IMR-90 (cell line): ENCODE measurements around the gene ITGAL. TPM values are rescaled to one million over a fixed set of nuclear protein-coding genes. Genes with fewer than 3 reads are reported as not detected.
A peak's percentile ranks its signal among the peaks of the same experiment; 100 is the strongest.

Source experiments
- ATAC-seq: fragments of 200-7000 bp; cut with Tn5 transposase; 2 replicates; pipeline ENCODE4 v1.9.1; 2020; ENCODE audit warnings: low read depth, mild to moderate bottlenecking, moderate library complexity
- Bru-seq: library from RNA; stranded (reverse); fragments of 400-500 nt; gene quantifications from one replicate; lab custom pipeline; 2021; lab: Mats Ljungman, UMichigan
- BruChase-seq, 2 experiments: library from RNA; stranded (reverse); fragments of 400-500 nt; gene quantifications; one replicate each; lab custom pipeline; 2021; lab: Mats Ljungman, UMichigan
- BruUV-seq: library from RNA; stranded (reverse); fragments of 400-500 nt; replicated peaks from 2 replicates; lab custom pipeline; 2021; lab: Mats Ljungman, UMichigan
- CTCF ChIA-PET: fragments of 300-600 bp; formaldehyde crosslinking; extraction: SDS; loops from one replicate; lab custom pipeline; 2021; ENCODE audit warnings: antibody characterized with exemption; lab: Yijun Ruan, JAX
- POLR2A ChIA-PET: fragments of 300-600 bp; sonication (Branson Sonifier 250); formaldehyde crosslinking; loops from one replicate; lab custom pipeline; 2022; ENCODE audit warnings: antibody characterized with exemption; ENCODE audit not compliant: unreplicated experiment; lab: Charles Lee
- DNase-seq: peaks from one replicate; pipeline ENCODE4 v3.0.0; 2013
- H2AFZ ChIP-seq: replicated peaks from 2 replicates; pipeline ENCODE3; 2013; ENCODE audit warnings: low read length, mild to moderate bottlenecking; ENCODE audit not compliant: poor library complexity
- H2AK5ac ChIP-seq: 2 replicates; pipeline ENCODE4 v1.6.1; 2013; ENCODE audit warnings: low read depth, low read length, inconsistent platforms
- H2AK9ac ChIP-seq: replicated peaks from 2 replicates; pipeline ENCODE3; 2013; ENCODE audit warnings: mild to moderate bottlenecking, low read depth, low read length, moderate library complexity; ENCODE audit not compliant: poor library complexity
- H2BK120ac ChIP-seq: 2 replicates; pipeline ENCODE4 v1.6.1; 2013; ENCODE audit warnings: low read depth, low read length, inconsistent platforms
- H2BK15ac ChIP-seq: 3 replicates; pipeline ENCODE4 v1.6.1; 2013; ENCODE audit warnings: low read depth, low read length, inconsistent platforms
- H2BK20ac ChIP-seq: 2 replicates; pipeline ENCODE4 v1.6.1; 2013; ENCODE audit warnings: low read depth, mild to moderate bottlenecking, inconsistent platforms, low read length, moderate library complexity
- H2BK5ac ChIP-seq: 2 replicates; pipeline ENCODE4 v1.6.1; 2013; ENCODE audit warnings: mild to moderate bottlenecking, low read depth, low read length, inconsistent platforms; ENCODE audit not compliant: poor library complexity, severe bottlenecking
- H3K14ac ChIP-seq: replicated peaks from 2 replicates; pipeline ENCODE4 v1.6.1; 2013; ENCODE audit warnings: low read depth, low read length, inconsistent platforms
- H3K18ac ChIP-seq: 2 replicates; pipeline ENCODE4 v1.6.1; 2013; ENCODE audit warnings: low read depth, low read length, control low read depth
- H3K23ac ChIP-seq: 2 replicates; pipeline ENCODE4 v1.6.1; 2013; ENCODE audit warnings: low read depth, low read length, inconsistent platforms
- H3K27ac ChIP-seq: 2 replicates; pipeline ENCODE4 v1.5.1; 2013; ENCODE audit warnings: mild to moderate bottlenecking, control low read depth, low read length; ENCODE audit not compliant: insufficient read depth
- H3K27me3 ChIP-seq: 2 replicates; pipeline ENCODE4 v1.6.1; 2013; ENCODE audit warnings: low read length; ENCODE audit not compliant: control insufficient read depth, insufficient read depth
- H3K36me3 ChIP-seq: 2 replicates; pipeline ENCODE4 v1.6.1; 2013; ENCODE audit warnings: low read length, mixed read lengths; ENCODE audit not compliant: control insufficient read depth, insufficient read depth
- H3K4ac ChIP-seq: 2 replicates; pipeline ENCODE4 v1.6.1; 2013; ENCODE audit warnings: low read depth, low read length, inconsistent platforms
- H3K4me1 ChIP-seq: 2 replicates; pipeline ENCODE4 v1.6.1; 2013; ENCODE audit warnings: low read length, mixed read lengths; ENCODE audit not compliant: control insufficient read depth, insufficient read depth
- H3K4me2 ChIP-seq: 2 replicates; pipeline ENCODE4 v1.6.1; 2013; ENCODE audit warnings: low read depth, mild to moderate bottlenecking, control low read depth, low read length, moderate library complexity
- H3K4me3 ChIP-seq: 2 replicates; pipeline ENCODE4 v1.5.1; 2013; ENCODE audit warnings: low read depth, mild to moderate bottlenecking, control low read depth, low read length, moderate library complexity; ENCODE audit not compliant: insufficient read depth
- H3K56ac ChIP-seq: 2 replicates; pipeline ENCODE4 v1.6.1; 2013; ENCODE audit warnings: low read length, inconsistent platforms; ENCODE audit not compliant: insufficient read depth; ENCODE audit errors: extremely low read depth
- H3K79me1 ChIP-seq, 2 experiments: 2 replicates each; pipeline ENCODE4 v1.6.1; 2013; ENCODE audit warnings: low read length in 2 of 2, inconsistent platforms in 1 of 2, low read depth in 1 of 2
- H3K9ac ChIP-seq: 2 replicates; pipeline ENCODE4 v1.6.1; 2013; ENCODE audit warnings: low read depth, low read length, control low read depth
- H3K9me1 ChIP-seq: 2 replicates; pipeline ENCODE4 v1.6.1; 2013; ENCODE audit warnings: low read length, inconsistent platforms; ENCODE audit not compliant: insufficient read depth
- H3K9me3 ChIP-seq: 2 replicates; pipeline ENCODE4 v1.6.1; 2013; ENCODE audit warnings: low read length; ENCODE audit not compliant: control insufficient read depth, insufficient read depth
- H4K20me1 ChIP-seq: 2 replicates; pipeline ENCODE4 v1.6.1; 2013; ENCODE audit warnings: low read length, inconsistent platforms; ENCODE audit not compliant: insufficient read depth
- H4K5ac ChIP-seq: 2 replicates; pipeline ENCODE4 v1.6.1; 2013; ENCODE audit warnings: mild to moderate bottlenecking, low read depth, low read length, control low read depth
- H4K8ac ChIP-seq, 2 experiments: 2 replicates each; pipeline ENCODE4 v1.6.1; 2013; ENCODE audit warnings: low read depth in 2 of 2, low read length in 2 of 2, control low read depth in 1 of 2, inconsistent platforms in 1 of 2
- H4K91ac ChIP-seq: 2 replicates; pipeline ENCODE4 v1.6.1; 2013; ENCODE audit warnings: low read depth, low read length, inconsistent platforms; ENCODE audit not compliant: insufficient read depth
- BHLHE40 ChIP-seq: fragments of 150-350 bp; IDR thresholded peaks from 2 replicates; pipeline ENCODE4 v1.6.1; 2016; ENCODE audit warnings: mild to moderate bottlenecking, low read depth, low read length
- CEBPB ChIP-seq: IDR thresholded peaks from 2 replicates; pipeline ENCODE4 v1.6.1; 2012; ENCODE audit warnings: low read depth, low read length, improper control_type of control experiment
- CHD1 ChIP-seq: IDR thresholded peaks from 2 replicates; pipeline ENCODE4 v1.6.1; 2012; ENCODE audit warnings: low read depth, low read length, improper control_type of control experiment
- CTCF ChIP-seq: conservative IDR thresholded peaks from 2 replicates; pipeline ENCODE4 v1.5.1; 2012; ENCODE audit warnings: mild to moderate bottlenecking, low read depth, low read length, improper control_type of control experiment
- FOS ChIP-seq: fragments of 150-350 bp; IDR thresholded peaks from 2 replicates; pipeline ENCODE4 v1.6.1; 2016; ENCODE audit warnings: low read depth, low read length
- MAFK ChIP-seq: IDR thresholded peaks from 2 replicates; pipeline ENCODE4 v1.6.1; 2012; ENCODE audit warnings: low read depth, low read length, improper control_type of control experiment
- MAZ ChIP-seq: IDR thresholded peaks from 2 replicates; pipeline ENCODE4 v1.6.1; 2012; ENCODE audit warnings: low read depth, mild to moderate bottlenecking, low read length, improper control_type of control experiment, moderate library complexity, borderline replicate concordance
- MXI1 ChIP-seq: IDR thresholded peaks from 2 replicates; pipeline ENCODE4 v1.6.1; 2012; ENCODE audit warnings: low read depth, mild to moderate bottlenecking, low read length, moderate library complexity, borderline replicate concordance
- NFE2L2 ChIP-seq: fragments of 150-350 bp; IDR thresholded peaks from 2 replicates; pipeline ENCODE4 v1.6.1; 2016; ENCODE audit warnings: low read depth, mild to moderate bottlenecking, low read length
- POLR2A ChIP-seq: IDR thresholded peaks from 2 replicates; pipeline ENCODE4 v1.6.1; 2012; ENCODE audit warnings: mild to moderate bottlenecking, low read depth, low read length
- RAD21 ChIP-seq: IDR thresholded peaks from 2 replicates; pipeline ENCODE4 v1.6.1; 2012; ENCODE audit warnings: low read length, improper control_type of control experiment
- RCOR1 ChIP-seq: IDR thresholded peaks from 2 replicates; pipeline ENCODE4 v1.6.1; 2012; ENCODE audit warnings: mild to moderate bottlenecking, low read length, improper control_type of control experiment; ENCODE audit not compliant: insufficient replicate concordance
- RFX5 ChIP-seq: IDR thresholded peaks from 2 replicates; pipeline ENCODE4 v1.8.0; 2012; ENCODE audit warnings: low read depth, mild to moderate bottlenecking, low read length, moderate library complexity
- SMC3 ChIP-seq: fragments of 150-350 bp; IDR thresholded peaks from 2 replicates; pipeline ENCODE4 v1.6.1; 2016; ENCODE audit warnings: low read depth, mild to moderate bottlenecking, antibody characterized with exemption, low read length, moderate library complexity
- USF2 ChIP-seq: fragments of 150-350 bp; IDR thresholded peaks from 2 replicates; pipeline ENCODE4 v1.6.1; 2017; ENCODE audit warnings: mild to moderate bottlenecking, antibody characterized with exemption, low read length, low read depth
- WGBS, 2 experiments: methylation state at CpG; one replicate each; pipeline versions ENCODE4 v1.1.5 to v1.1.7; 2013; ENCODE audit warnings: missing lambda C conversion rate in 2 of 2; ENCODE audit not compliant: insufficient read length in 1 of 2; ENCODE audit errors: extremely low coverage in 2 of 2; 5-methylcytosine and 5-hydroxymethylcytosine counted together
- dilution Hi-C: fragments of 300-500 bp; cut with HindIII; formaldehyde crosslinking; loops from one replicate; pipeline ENCODE4 v1.14.3; 2018; ENCODE audit warnings: low sequenced_read_pairs; ENCODE audit not compliant: unreplicated experiment
- in situ Hi-C: fragments of 300-500 bp; cut with MboI; formaldehyde crosslinking; loops from 3 replicates; pipeline ENCODE4 v1.14.3; 2019; ENCODE audit warnings: low sequenced_read_pairs, inconsistent platforms, mixed read lengths
- intact Hi-C: fragments of 100-400 bp; cut with micrococcal nuclease; formaldehyde crosslinking; loops from 2 replicates; pipeline ENCODE4 v1.10.0; 2022
- long read RNA-seq: library from polyadenylated mRNA; unstranded; transcript quantifications from one replicate; pipeline ENCODE4 v2.0.0, GENCODE V29; 2021; ENCODE audit not compliant: unreplicated experiment
- polyA plus RNA-seq, 3 experiments: library from polyadenylated mRNA; depleted of rRNA; stranded (reverse); fragments of >200 nt; gene quantifications; 2 replicates each; pipeline ENCODE4 v1.2.3, GENCODE V29; 2012; ENCODE audit warnings: low replicate concordance in 1 of 3
- total RNA-seq: library from RNA; depleted of rRNA; stranded (reverse); fragments of >200 nt; gene quantifications from 2 replicates; pipeline ENCODE4 v1.2.3, GENCODE V29; 2012; rRNA removed

ITGAL gene
- total RNA-seq = not detected in 2 replicates
- not detected in 2 replicates for polyA plus RNA-seq (2012; rRNA removed)
- polyA plus RNA-seq (2012; cell fraction: cytosol; rRNA removed) = not detected in 2 replicates
- 0.01 TPM in 1 of 2 replicates, not detected in the other for polyA plus RNA-seq (2012; cell fraction: nucleus; rRNA removed; ENCODE audit: low replicate concordance)
- Bru-seq, nascent RNA = percentile 5 among the genes with signal in this experiment
- BruChase-seq, experiment 1, labeled RNA remaining after a 6-hour chase = percentile 2 among the genes with signal in this experiment
- not detected for BruChase-seq, experiment 2, labeled RNA remaining after a 2-hour chase
- long read RNA-seq = 0 reads

- no peak within 1 kb of the TSS for H3K9ac ChIP-seq
- no TSS peak for BruUV-seq
- DNase-seq = no peak
- H3K27ac ChIP-seq = no peak within 1 kb of the TSS
- dilution Hi-C loops = no loop called here
- no peak within 1 kb of the TSS for H4K8ac ChIP-seq
- H3K27me3 ChIP-seq = peaks cover 36% of the 10 kb centered on the region
- no peak within 1 kb of the TSS for H2BK20ac ChIP-seq
- TF ChIP-seq FOS = no peak
- TF ChIP-seq SMC3 = no peak
- no peak for TF ChIP-seq USF2
- TF ChIP-seq CHD1 = no peak
- TF ChIP-seq CEBPB = no peak
- no peak for TF ChIP-seq NFE2L2
- TF ChIP-seq RFX5 = no peak
- TF ChIP-seq CTCF = no peak
- no peak for TF ChIP-seq MAZ
- TF ChIP-seq RAD21 = no peak
- TF ChIP-seq POLR2A = no peak
- no peak for TF ChIP-seq MXI1
- TF ChIP-seq MAFK = no peak
- TF ChIP-seq RCOR1 = no peak
- TF ChIP-seq BHLHE40 = no peak
- H3K79me1 ChIP-seq = no peaks in the 10 kb centered on the region
- no peak within 1 kb of the TSS for H3K18ac ChIP-seq
- no peak for ATAC-seq
- no peak within 1 kb of the TSS for H2BK5ac ChIP-seq
- H2BK15ac ChIP-seq = no peak within 1 kb of the TSS
- H3K9me1 ChIP-seq = no peaks in the 10 kb centered on the region
- no peak within 1 kb of the TSS for H4K5ac ChIP-seq
- no peak within 1 kb of the TSS for H2AK9ac ChIP-seq
- H2BK120ac ChIP-seq = no peak within 1 kb of the TSS
- no peaks in the 10 kb centered on the region for H3K9me3 ChIP-seq
- no peak within 1 kb of the TSS for H4K91ac ChIP-seq
- H3K56ac ChIP-seq = no peak within 1 kb of the TSS
- no peak within 1 kb of the TSS for H3K14ac ChIP-seq
- H2AFZ ChIP-seq = peak within 1 kb of the TSS; percentile 33
- WGBS, 2 experiments = 43% methylated on average over 2 of the region's 8 CpGs; no CpG with 5 or more reads in 1 of the 2 experiments
- ChIA-PET CTCF (no interaction called here), POLR2A (no interaction called here)
- H4K20me1 ChIP-seq = no peaks in the 10 kb centered on the region
- no peak within 1 kb of the TSS for H2AK5ac ChIP-seq
- H3K23ac ChIP-seq = no peak within 1 kb of the TSS
- in situ Hi-C loops = no loop called here
- H3K36me3 ChIP-seq = no peaks in the 10 kb centered on the region
- H3K4ac ChIP-seq = no peak within 1 kb of the TSS
- H3K4me1 ChIP-seq = no peaks in the 10 kb centered on the region
- H3K4me2 ChIP-seq = no peak within 1 kb of the TSS
- H3K4me3 ChIP-seq = no peak within 1 kb of the TSS
- intact Hi-C loops = no loop called here
Measured at GRCh38 chr16:30472328-30472942, at the start of gene ITGAL. Gene ITGAL (plus strand): TSS chr16:30472742. CDS start chr16:30472838, 96 bp downstream.
